Ovary (tissue), 3 donors: ENCODE results near the gene CD79B.
"Not testable (repeated sequence)": the region's sequence is repeated elsewhere in the genome, so short reads cannot be mapped to it uniquely, and the experiment has no call there.

ENCODE experiments used
- EP300 ChIP-seq: sonication (generic); formaldehyde crosslinking; IDR thresholded peaks from one replicate; pipeline ENCODE4 v1.6.1; 2017; ENCODE audit warnings: antibody characterized with exemption
- TF ChIP-seq, protein P1 (sequence below), 3 donors: fragments of 450-650 bp in 2 of 3; fragments of 200-600 bp in 1 of 3; IDR thresholded peaks; one replicate each; pipeline versions ENCODE4 v1.5.1 to v1.8.0; 2016 to 2022; ENCODE audit warnings: antibody characterized with exemption in 3 of 3, mild to moderate bottlenecking in 1 of 3
- donor health status: DM: no; HTN: no; CAD: no.

DNA sequence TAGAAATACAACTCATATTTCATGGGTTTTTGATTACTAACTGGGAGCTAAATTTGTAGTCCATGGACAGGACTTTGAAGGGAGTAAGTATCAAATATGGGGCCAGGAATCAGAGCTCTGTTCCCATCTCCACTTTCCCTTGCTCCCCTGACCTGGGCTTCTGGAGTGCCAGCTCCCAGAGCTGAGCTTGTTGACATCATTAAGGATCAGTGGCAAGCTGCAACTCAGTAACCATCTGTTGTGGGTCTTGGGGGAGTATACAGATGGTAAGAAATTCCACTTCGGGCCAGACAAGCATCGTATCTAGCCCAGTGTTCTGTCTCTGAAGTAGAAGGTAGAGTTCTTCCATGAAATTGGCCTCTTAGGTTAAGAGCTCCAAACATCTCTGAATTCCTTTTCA, 30.2 kb downstream of the CD79B start:
- TF ChIP-seq, protein P1, sequence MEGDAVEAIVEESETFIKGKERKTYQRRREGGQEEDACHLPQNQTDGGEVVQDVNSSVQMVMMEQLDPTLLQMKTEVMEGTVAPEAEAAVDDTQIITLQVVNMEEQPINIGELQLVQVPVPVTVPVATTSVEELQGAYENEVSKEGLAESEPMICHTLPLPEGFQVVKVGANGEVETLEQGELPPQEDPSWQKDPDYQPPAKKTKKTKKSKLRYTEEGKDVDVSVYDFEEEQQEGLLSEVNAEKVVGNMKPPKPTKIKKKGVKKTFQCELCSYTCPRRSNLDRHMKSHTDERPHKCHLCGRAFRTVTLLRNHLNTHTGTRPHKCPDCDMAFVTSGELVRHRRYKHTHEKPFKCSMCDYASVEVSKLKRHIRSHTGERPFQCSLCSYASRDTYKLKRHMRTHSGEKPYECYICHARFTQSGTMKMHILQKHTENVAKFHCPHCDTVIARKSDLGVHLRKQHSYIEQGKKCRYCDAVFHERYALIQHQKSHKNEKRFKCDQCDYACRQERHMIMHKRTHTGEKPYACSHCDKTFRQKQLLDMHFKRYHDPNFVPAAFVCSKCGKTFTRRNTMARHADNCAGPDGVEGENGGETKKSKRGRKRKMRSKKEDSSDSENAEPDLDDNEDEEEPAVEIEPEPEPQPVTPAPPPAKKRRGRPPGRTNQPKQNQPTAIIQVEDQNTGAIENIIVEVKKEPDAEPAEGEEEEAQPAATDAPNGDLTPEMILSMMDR (IDR thresholded peaks at IDR 0.05), result not testable (repeated sequence)
- TF ChIP-seq EP300, result not testable (repeated sequence)
